ENCODE measurements around the gene PILRB.

PILRB gene

GRCh38 chr7:100407285-100408180 lies 49.6 kb downstream of the PILRB start:
- H3K4me3 ChIP-seq (ENCODE audit: low read depth, low read length) = no peak overlapping the region
- DNase-seq (ENCODE audit: low read depth) = peak; percentile 88

GRCh38 chr7:100411101-100411500 lies 53.2 kb downstream of the PILRB start:
- no peak overlapping the region for H3K4me3 ChIP-seq (ENCODE audit: low read depth, low read length)
- TF ChIP-seq MAX (IDR thresholded peaks at IDR 0.05; ENCODE audit: low read depth, low read length) (no peak), CTCF (IDR thresholded peaks at IDR 0.05; ENCODE audit: low read depth, low read length) (no peak), MYC (IDR thresholded peaks at IDR 0.05; ENCODE audit: low read depth, low read length) (no peak), POLR2A (IDR thresholded peaks at IDR 0.05; ENCODE audit: extremely low read depth, insufficient read length) (no peak)
- DNase-seq (ENCODE audit: low read depth) = no peak

More at GRCh38 chr7:100407285-100408180, 49.6 kb downstream of the PILRB start:
- TF ChIP-seq CTCF (IDR thresholded peaks at IDR 0.05; ENCODE audit: low read depth, low read length) (peak; percentile 94), MYC (IDR thresholded peaks at IDR 0.05; ENCODE audit: low read depth, low read length) (no peak), MAX (IDR thresholded peaks at IDR 0.05; ENCODE audit: low read depth, low read length) (peak; percentile 57), POLR2A (IDR thresholded peaks at IDR 0.05; ENCODE audit: extremely low read depth, insufficient read length) (no peak)

GRCh38 chr7:100413346-100413745 lies 55.4 kb downstream of the PILRB start:
- no peak overlapping the region for H3K4me3 ChIP-seq (ENCODE audit: low read depth, low read length)
- DNase-seq (ENCODE audit: low read depth) = peak; percentile 26
- TF ChIP-seq CTCF (IDR thresholded peaks at IDR 0.05; ENCODE audit: low read depth, low read length) = no peak

- no peak for TF ChIP-seq POLR2A (IDR thresholded peaks at IDR 0.05; ENCODE audit: extremely low read depth, insufficient read length)
- TF ChIP-seq MAX (IDR thresholded peaks at IDR 0.05; ENCODE audit: low read depth, low read length) = no peak
- no peak for TF ChIP-seq MYC (IDR thresholded peaks at IDR 0.05; ENCODE audit: low read depth, low read length)
- TF ChIP-seq CTCF (IDR thresholded peaks at IDR 0.05; ENCODE audit: low read depth, low read length) = no peak
- no peak overlapping the region for H3K4me3 ChIP-seq (ENCODE audit: low read depth, low read length)
Measured at GRCh38 chr7:100413889-100414288, 56.0 kb downstream of the PILRB start.

GRCh38 chr7:100415448-100415847 lies 57.5 kb downstream of the PILRB start:
- no peak overlapping the region for H3K4me3 ChIP-seq (ENCODE audit: low read depth, low read length)
- TF ChIP-seq CTCF (IDR thresholded peaks at IDR 0.05; ENCODE audit: low read depth, low read length) (no peak), MAX (IDR thresholded peaks at IDR 0.05; ENCODE audit: low read depth, low read length) (no peak), MYC (IDR thresholded peaks at IDR 0.05; ENCODE audit: low read depth, low read length) (no peak), POLR2A (IDR thresholded peaks at IDR 0.05; ENCODE audit: extremely low read depth, insufficient read length) (no peak)
- DNase-seq (ENCODE audit: low read depth) = no peak

More at GRCh38 chr7:100413889-100414288, 56.0 kb downstream of the PILRB start:
- no peak for DNase-seq (ENCODE audit: low read depth)

Measured in NB4 (cell line).